Natural killer cell treated with Interleukin-12 subunit alpha and Interleukin-12 subunit beta and Interleukin-15 and Interleukin-18, amount 100 ng/mL, for 72 hours (primary cell): ENCODE data around the gene ZSWIM5. TPM values are rescaled to one million over a fixed set of nuclear protein-coding genes. Genes with fewer than 3 reads are reported as not detected.
"Not testable (repeated sequence)": the region's sequence is repeated elsewhere in the genome, so short reads cannot be mapped to it uniquely, and the experiment has no call there.

ENCODE experiments used
- ATAC-seq, 2 donors: fragments of 150-1000 bp; cut with Tn5 transposase in 1 of 2; sonication (Bioruptor Pico), chemical (Tn5 transposase) in 1 of 2; 2 replicates each; pipeline ENCODE4 v1.10.0; 2021
- DNase-seq: peaks from one replicate; pipeline ENCODE4 v3.0.0; 2022; ENCODE audit warnings: low spot score
- H3K27ac Mint-ChIP-seq, 2 donors: 1 replicate in 1 of 2; 2 replicates in 1 of 2; pipeline ENCODE4 v1.8.0; 2022; ENCODE audit warnings: mixed read lengths in 2 of 2, mild to moderate bottlenecking in 1 of 2, moderate library complexity in 1 of 2
- H3K27me3 Mint-ChIP-seq, 2 donors: 1 replicate in 1 of 2; 2 replicates in 1 of 2; pipeline ENCODE4 v1.8.0; 2022; ENCODE audit warnings: mixed read lengths in 2 of 2
- H3K36me3 Mint-ChIP-seq: one replicate; pipeline ENCODE4 v1.8.0; 2022; ENCODE audit warnings: mixed read lengths
- H3K4me1 Mint-ChIP-seq, 2 donors: 1 replicate in 1 of 2; 2 replicates in 1 of 2; pipeline ENCODE4 v1.8.0; 2022; ENCODE audit warnings: low read depth in 2 of 2, mixed read lengths in 2 of 2, mild to moderate bottlenecking in 1 of 2
- H3K4me3 Mint-ChIP-seq: one replicate; pipeline ENCODE4 v1.8.0; 2022; ENCODE audit warnings: mixed read lengths
- H3K9me3 Mint-ChIP-seq: 2 replicates; pipeline ENCODE4 v1.8.0; 2022; ENCODE audit warnings: mixed read lengths
- total RNA-seq, 2 donors: library from RNA; stranded (reverse); gene quantifications; one replicate each; pipeline ENCODE4 v1.2.3, GENCODE V29; 2022

Gene ZSWIM5
- total RNA-seq, 2 donors from 2014 or later: 1.0 to 1.4 TPM

DNA sequence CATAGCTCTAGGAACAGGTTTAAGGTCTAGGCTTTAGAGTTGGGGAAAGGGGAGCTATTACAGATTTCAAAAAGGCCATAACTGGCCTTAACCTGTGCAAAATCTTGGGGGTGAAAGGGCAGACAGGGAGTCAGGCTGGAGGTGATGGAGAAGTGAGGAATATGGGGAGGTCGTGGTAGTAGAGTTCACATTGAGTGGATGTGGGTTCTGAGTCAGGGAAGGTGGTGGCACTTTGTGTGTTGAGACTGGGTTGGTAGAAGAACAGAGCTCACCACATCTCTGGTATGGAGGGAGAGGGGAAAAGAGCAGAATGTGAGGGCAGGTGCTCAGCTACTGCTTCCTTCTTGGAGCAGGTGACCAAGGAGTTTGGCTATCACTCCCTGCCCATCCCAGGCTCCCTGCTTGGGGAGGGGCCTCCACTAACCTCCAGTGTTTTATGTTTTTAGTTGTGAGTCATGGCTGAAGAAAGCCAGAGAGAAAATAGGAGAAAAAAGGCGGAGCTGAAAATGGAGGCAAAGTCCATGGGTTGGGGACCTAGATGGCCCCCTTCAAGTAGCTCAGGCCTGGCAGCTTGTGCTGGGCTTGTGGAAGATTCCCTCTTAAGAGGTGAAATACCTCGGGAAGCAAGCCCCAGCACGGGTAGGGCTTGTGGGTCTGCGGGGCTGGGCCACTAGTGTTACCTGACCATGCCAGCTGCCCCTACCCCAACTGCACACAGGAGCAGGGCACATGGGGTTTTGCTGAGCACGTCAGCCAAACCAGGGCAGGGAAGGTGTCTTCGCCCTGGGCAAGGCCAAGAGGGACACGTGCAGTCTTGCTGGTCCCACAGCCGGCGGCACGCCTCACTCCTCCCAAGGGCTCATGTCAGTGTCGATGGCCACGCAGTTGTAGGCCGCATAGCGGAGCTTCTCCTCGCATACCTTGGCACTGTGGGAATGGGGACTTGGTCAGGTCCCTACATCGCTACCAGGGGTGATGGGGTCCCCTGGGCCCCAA lies 203.5 kb downstream of the ZSWIM5 start:
- Mint-ChIP-seq H3K9me3 (no peaks in the 10 kb centered on the region), H3K4me1 (peaks cover 6 to 17% of the 10 kb centered on the region in 2 donors), H3K27ac (peak overlapping the region; percentile 2 to 21), H3K36me3 (peaks cover 19% of the 10 kb centered on the region), H3K27me3 (no peaks in the 10 kb centered on the region), H3K4me3 (no peak overlapping the region)
- ATAC-seq (no peak), DNase-seq (no peak)

DNA sequence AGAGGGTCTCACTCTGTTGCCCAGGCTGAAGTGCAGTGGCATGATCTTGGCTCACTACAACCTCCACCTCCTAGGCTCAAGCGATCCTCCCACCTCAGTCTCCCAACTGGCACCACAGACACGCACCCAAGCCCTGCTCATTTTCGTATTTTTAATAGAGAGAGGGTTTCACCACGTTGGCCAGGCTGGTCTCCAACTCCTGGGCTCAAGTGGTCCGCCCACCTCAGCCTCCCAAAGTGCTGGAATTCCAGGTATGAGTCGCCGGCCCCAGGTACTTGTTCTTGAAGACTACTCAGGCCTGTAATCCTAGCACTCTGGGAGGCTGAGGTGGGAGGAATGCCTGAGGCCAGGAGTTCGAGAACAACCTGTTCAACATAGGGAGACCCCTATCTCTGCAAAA lies 204.8 kb downstream of the ZSWIM5 start:
- H3K4me3 Mint-ChIP-seq, H3K27me3 Mint-ChIP-seq, ATAC-seq, H3K9me3 Mint-ChIP-seq, DNase-seq, H3K27ac Mint-ChIP-seq: not testable (repeated sequence)
- H3K4me1 Mint-ChIP-seq: peaks cover 6 to 14% of the 10 kb centered on the region in 2 donors
- H3K36me3 Mint-ChIP-seq: peaks cover 19% of the 10 kb centered on the region

DNA sequence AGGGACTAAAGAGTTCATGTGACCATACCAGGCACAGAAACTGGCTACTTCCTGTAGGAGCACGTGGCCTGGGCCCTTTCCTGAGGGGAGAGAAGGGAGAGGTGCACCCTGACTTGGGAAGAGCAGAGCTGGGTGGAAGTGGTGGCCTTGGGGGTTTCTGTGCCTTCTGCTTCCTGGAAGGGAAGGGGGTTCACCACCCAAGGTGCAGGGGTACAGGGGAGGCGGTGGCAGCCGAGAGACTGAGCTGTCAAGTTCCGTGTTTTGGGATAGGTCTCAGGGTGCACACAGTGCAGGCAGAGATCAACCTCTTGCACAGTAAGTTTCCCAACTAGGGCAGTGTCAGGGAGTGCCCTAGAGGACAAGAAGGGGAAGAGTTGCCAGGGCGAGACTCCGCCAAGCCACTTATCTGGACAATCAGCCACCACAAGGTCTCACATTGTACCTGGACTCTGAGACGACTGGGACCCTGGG lies 205.4 kb downstream of the ZSWIM5 start:
- Mint-ChIP-seq H3K4me3 (no peak overlapping the region), H3K4me1 (peaks cover 6 to 14% of the 10 kb centered on the region in 2 donors), H3K27ac (peak overlapping the region; percentile 45 to 81), H3K9me3 (no peaks in the 10 kb centered on the region), H3K27me3 (no peaks in the 10 kb centered on the region), H3K36me3 (peaks cover 19% of the 10 kb centered on the region)
- DNase-seq: no peak
- peak; percentile 14 to 45 for ATAC-seq

DNA sequence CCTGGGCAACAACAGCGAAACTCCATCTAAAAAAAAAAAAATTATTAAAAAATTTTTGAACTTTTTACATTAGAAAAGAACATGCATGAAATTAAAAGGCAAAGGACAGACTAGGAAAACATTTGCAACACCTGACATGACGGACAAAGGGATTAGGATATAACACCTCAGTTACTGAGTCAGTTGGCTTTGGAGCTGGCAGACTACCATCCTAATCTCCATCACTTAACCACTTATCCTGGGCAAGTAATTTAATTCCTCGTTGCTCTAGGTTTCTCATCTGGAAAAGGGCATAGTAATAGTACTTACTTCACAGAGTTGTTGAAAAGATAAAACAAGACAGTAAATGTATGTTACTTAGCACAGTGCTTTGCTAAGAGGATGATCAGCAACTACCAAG lies 207.2 kb downstream of the ZSWIM5 start:
- Mint-ChIP-seq H3K27me3 (peaks cover 0 to 2% of the 10 kb centered on the region in 2 donors), H3K4me1 (peaks cover 6 to 14% of the 10 kb centered on the region in 2 donors)

DNA sequence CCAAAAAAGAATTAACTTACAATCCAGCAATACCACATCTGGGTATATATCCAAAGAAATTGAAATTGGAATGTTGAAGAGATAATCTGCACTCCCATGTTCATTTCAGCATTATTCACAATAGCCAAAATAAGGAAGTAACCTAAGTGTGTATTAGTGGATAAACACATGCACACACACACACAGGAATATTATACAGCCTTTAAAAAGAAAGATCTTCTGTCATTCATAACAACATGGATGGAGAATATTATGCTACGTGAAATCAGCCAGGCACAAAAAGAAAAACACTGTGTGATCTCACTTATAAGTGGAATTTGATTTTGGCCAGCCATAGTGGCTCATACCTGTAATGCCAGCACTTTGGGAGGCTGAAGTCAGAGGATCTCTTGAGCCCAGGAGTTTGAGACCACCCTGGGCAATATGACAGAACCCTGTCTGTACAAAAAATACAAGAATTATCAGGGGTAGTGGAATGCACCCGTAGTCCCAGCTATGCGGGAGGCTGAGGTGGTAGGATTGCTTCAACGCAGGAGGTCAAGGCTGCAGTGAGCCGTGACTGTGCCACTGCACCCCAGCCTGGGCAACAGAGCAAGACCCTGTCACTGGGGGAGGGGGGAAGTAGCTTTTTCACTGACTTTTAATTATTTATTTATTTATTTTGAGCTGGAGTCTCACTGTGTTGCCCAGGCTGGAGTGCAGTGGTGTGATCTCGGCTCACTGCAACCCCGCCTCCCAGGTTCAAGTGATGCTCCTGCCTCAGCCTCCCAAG lies 210.8 kb downstream of the ZSWIM5 start:
- Mint-ChIP-seq H3K9me3 (no peaks in the 10 kb centered on the region), H3K36me3 (no peaks in the 10 kb centered on the region), H3K4me3 (no peak overlapping the region), H3K27me3 (peaks cover 0 to 4% of the 10 kb centered on the region in 2 donors), H3K4me1 (peaks cover 2 to 4% of the 10 kb centered on the region in 2 donors), H3K27ac (no peak overlapping the region)
- ATAC-seq (no peak), DNase-seq (no peak)

More for the DNA sequence above, 207.2 kb downstream of the ZSWIM5 start:
- H3K4me3 Mint-ChIP-seq: no peak overlapping the region
- H3K36me3 Mint-ChIP-seq: peaks cover 9% of the 10 kb centered on the region
- no peak overlapping the region for H3K27ac Mint-ChIP-seq
- DNase-seq (no peak), ATAC-seq (no peak)
- no peaks in the 10 kb centered on the region for H3K9me3 Mint-ChIP-seq

DNA sequence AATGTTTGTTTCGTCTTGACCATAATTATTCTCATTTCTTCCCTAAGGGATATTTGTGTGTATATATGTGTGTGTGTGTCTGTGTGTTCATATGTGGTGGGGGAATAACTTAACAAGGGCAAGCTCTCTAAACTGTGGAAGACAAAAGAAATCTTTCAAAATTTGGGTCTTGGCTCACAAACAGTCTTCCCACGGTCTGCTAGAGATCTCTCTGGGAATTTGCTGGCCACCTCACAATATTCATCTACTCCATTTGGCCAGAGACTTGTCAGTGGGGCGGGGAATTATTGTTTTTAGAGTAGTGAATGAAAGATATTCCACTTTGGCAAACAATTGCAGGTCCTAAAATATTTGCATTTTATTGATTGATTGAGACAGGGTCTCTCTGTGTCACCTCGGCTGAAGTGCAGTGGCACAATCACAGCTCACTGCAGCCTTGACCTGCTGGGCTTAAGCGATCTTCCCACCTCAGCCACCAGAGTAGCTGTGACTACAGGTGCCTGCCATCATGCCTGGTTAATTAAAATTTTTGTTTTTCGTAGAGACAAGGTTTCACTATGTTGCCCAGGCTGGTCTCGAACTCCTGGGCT lies 212.0 kb downstream of the ZSWIM5 start:
- Mint-ChIP-seq H3K36me3 (no peaks in the 10 kb centered on the region), H3K9me3 (no peaks in the 10 kb centered on the region), H3K4me3 (no peak overlapping the region), H3K4me1 (no peaks in the 10 kb centered on the region), H3K27ac (no peak overlapping the region), H3K27me3 (peaks cover 0 to 4% of the 10 kb centered on the region in 2 donors)
- ATAC-seq (no peak), DNase-seq (no peak)

DNA sequence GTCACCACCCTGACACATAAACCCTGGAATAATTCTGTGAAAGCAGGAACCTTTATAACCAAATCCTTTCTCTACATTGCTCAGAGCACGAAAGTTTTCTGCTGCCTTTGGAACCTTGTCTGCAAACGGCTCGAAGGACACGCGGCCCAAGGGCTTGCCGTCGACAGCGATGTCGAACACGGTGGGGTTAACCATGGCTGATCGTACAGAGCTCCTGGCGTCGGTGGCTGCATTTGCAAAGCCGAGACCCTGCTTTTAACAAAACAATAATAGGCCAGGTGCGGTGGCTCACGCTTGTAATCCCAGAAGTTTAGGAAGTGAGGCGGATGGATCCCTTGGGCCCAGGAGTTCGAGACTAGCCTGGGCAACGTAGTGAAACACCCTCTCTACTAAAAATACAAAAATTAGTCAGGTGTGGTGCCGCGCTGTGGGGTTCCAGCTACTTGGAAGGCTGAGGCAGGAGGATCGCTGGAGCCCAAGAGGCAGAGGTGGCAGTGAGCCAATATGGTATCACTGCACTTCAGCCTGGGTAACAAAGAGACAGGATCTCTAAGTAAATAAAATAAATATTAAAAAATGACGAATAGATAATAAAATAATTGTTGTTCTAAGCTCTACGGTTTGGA lies 217.8 kb downstream of the ZSWIM5 start:
- DNase-seq: no peak
- Mint-ChIP-seq H3K27ac (no peak overlapping the region), H3K27me3 (peaks cover 0 to 2% of the 10 kb centered on the region in 2 donors), H3K9me3 (no peaks in the 10 kb centered on the region), H3K4me3 (peak overlapping the region; percentile 23), H3K36me3 (no peaks in the 10 kb centered on the region), H3K4me1 (peaks cover 14 to 16% of the 10 kb centered on the region in 2 donors)
- ATAC-seq: no peak

DNA sequence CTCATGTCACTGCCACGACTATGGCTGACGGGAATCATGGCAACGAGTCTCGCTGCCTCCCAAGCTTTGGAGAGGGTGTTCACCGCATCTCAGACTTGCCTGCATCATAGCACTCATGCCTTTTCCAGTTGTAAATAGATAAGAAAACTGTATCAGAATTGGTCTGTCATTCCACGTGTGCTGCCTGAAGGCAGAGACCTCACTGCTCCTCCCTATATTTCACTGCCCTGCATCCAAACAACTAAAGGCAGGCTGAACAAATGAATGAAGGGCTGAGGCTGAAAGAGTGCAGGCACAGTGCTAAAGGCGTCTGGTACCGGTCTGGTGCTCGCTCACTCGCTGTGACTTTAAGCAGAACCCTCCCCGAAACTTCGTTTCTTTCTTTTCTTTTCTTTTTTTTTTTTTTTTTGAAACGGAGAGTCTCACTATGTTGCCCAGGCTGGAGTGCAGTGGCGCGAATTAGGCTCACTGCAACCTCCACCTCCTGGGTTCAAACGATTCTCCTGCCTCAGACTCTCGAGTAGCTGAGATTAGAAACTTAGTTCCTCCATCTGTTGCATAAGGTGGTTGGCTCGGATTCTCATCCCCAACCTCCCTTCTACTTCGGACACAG lies 220.6 kb downstream of the ZSWIM5 start:
- no peaks in the 10 kb centered on the region for H3K9me3 Mint-ChIP-seq
- peaks cover 14 to 16% of the 10 kb centered on the region in 2 donors for H3K4me1 Mint-ChIP-seq
- peaks cover 3% of the 10 kb centered on the region for H3K36me3 Mint-ChIP-seq
- DNase-seq (no peak), ATAC-seq (peak in 1 of 2 donors; percentile 0)
- H3K27ac Mint-ChIP-seq: peak overlapping the region; percentile 86 to 95
- no peaks in the 10 kb centered on the region for H3K27me3 Mint-ChIP-seq
- H3K4me3 Mint-ChIP-seq: peak overlapping the region; percentile 98

DNA sequence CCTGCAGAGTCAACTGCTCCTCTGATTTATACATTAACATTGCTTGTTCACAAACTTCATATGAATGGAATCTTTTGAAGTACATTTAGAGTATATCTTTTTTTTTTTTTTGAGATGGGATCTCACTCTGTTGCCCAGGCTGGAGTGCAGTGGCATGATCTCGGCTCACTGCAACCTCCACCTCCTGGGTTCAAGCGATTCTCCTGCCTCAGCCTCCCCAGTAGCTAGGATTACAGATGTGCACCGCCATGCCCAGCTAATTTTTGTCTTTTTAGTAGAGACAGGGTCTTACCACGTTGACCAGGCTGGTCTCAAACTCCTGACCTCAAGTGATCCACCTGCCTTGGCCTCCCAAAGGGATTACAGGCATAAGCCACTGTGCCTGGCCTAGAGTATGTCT lies 229.0 kb downstream of the ZSWIM5 start:
- not testable (repeated sequence) for H3K4me3 Mint-ChIP-seq, H3K27me3 Mint-ChIP-seq, H3K9me3 Mint-ChIP-seq, DNase-seq, ATAC-seq, H3K27ac Mint-ChIP-seq
- peaks cover 11 to 14% of the 10 kb centered on the region in 2 donors for H3K4me1 Mint-ChIP-seq
- H3K36me3 Mint-ChIP-seq: peaks cover 30% of the 10 kb centered on the region

DNA sequence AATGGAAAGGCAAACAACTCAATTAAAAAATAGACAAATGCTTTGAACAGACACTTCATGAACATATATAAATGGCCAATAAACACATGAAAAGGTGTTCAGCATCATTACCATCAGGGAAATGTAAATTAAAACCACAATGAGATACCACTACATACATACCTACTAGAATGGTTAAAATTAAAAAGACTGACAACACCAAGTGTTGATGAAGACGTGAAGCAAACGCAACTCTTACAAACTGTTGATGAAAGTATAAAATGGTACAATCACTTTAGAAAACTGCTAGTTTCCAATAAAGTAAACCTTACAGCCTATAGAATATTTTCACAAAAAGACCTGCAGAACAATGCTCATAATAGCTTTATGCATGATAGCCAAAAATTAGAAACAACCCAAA lies 230.2 kb downstream of the ZSWIM5 start:
- no peak overlapping the region for H3K4me3 Mint-ChIP-seq
- H3K27ac Mint-ChIP-seq: no peak overlapping the region
- peaks cover 11 to 14% of the 10 kb centered on the region in 2 donors for H3K4me1 Mint-ChIP-seq
- DNase-seq (no peak), ATAC-seq (no peak)
- peaks cover 30% of the 10 kb centered on the region for H3K36me3 Mint-ChIP-seq
- no peaks in the 10 kb centered on the region for H3K9me3 Mint-ChIP-seq
- H3K27me3 Mint-ChIP-seq: no peaks in the 10 kb centered on the region

DNA sequence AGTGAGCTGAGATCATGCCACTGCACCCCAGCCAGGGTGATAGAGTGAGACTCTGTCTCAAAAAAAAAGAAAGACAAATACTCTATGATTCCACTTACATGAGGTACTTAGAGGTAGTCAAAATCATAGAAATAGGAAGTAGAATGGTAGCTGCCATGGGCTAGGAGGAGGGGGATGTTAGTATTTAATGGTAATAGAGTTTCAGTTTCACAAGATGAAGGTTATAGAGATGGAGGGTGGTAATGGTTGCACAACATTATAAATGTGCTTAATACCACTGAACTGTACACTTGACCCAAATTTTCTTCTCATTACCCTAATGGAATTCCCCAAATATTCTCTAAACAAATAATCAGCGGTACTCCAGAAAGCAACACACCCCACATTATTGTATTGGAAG lies 232.8 kb downstream of the ZSWIM5 start:
- Mint-ChIP-seq H3K4me1 (peaks cover 11 to 16% of the 10 kb centered on the region in 2 donors), H3K27ac (peak overlapping the region in 1 of 2 donors; percentile 80), H3K4me3 (no peak overlapping the region), H3K9me3 (no peaks in the 10 kb centered on the region), H3K27me3 (no peaks in the 10 kb centered on the region), H3K36me3 (peaks cover 23% of the 10 kb centered on the region)
- DNase-seq (no peak), ATAC-seq (peak; percentile 28 to 36)

DNA sequence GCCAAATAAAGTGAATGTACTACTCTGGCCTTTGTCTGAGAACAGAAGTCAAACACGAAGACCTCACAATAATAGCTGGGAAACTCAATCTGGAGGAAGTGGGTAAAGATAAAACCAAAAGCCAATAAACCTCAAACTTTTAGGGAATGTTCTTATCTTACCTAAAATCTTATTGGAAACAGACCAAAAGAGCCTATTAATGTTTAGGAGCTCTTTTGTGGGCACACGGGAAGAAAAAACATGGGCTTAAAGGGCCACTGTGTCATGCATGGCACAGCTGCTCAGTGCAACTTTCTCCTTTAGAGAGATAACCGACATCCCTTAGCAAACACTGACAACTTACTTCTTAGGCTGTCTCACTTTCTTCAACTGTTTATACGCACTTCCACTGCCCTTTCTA lies 236.1 kb downstream of the ZSWIM5 start:
- no peaks in the 10 kb centered on the region for H3K27me3 Mint-ChIP-seq
- no peak overlapping the region for H3K4me3 Mint-ChIP-seq
- no peak overlapping the region for H3K27ac Mint-ChIP-seq
- no peak for ATAC-seq
- peaks cover 8 to 14% of the 10 kb centered on the region in 2 donors for H3K4me1 Mint-ChIP-seq
- no peak for DNase-seq
- no peaks in the 10 kb centered on the region for H3K9me3 Mint-ChIP-seq
- peaks cover 6% of the 10 kb centered on the region for H3K36me3 Mint-ChIP-seq
